HG02840 (cell line): Measurements from ENCODE around the gene GIMD1.
"Not testable (repeated sequence)": the region's sequence is repeated elsewhere in the genome, so short reads cannot be mapped to it uniquely, and the experiment has no call there.

Experiments used
- ATAC-seq: cut with Tn5 transposase; IDR thresholded peaks from one replicate; pipeline ENCODE4 v1.9.1; 2021; ENCODE audit warnings: mild to moderate bottlenecking, moderate library complexity, moderate number of reproducible peaks; ENCODE audit not compliant: unreplicated experiment, low FRiP score

The GIMD1 gene

DNA sequence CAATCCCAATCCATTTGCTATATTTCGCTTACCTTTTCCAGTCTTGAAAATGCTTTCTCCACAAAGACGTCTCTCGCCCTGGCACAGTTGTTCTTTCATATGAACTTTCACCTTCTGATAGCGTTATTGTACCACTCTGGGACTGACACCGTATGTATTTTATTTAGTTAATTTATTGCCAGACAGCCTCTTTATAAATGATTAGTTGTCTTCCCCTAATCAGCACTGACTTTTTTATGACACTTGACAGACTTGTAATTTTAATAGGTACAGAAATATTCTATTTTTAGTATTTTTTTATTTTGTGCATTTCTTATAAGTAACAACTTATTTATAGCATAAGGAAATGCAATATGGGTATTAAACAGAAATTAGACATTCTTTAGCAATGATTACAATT, at the start of gene GIMD1:
Gene GIMD1, minus strand, starts transcription at position 101 of the 400 bp plus-strand sequence. CDS start 1,343 bp downstream, outside the sequence.
- ATAC-seq: no peak

DNA sequence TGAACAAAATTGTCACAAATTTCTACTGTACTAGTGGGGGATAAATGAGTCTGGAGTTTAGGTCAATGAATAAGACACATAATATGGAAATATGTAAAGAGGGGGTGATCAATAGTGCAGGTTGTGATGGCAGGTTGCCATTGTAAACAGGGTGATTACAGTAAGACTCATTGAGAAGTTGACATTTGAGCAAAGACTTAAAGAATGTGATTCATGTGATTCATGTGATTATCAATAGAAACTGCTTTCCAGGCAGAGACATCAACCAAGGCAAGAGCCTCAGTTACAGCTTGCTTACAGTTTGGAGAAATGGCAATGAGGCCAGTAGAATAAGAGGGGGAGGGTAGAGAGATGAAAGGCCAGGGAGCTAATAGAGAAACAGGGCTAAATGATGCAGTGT, 45.8 kb upstream of the GIMD1 start:
- no peak for ATAC-seq

DNA sequence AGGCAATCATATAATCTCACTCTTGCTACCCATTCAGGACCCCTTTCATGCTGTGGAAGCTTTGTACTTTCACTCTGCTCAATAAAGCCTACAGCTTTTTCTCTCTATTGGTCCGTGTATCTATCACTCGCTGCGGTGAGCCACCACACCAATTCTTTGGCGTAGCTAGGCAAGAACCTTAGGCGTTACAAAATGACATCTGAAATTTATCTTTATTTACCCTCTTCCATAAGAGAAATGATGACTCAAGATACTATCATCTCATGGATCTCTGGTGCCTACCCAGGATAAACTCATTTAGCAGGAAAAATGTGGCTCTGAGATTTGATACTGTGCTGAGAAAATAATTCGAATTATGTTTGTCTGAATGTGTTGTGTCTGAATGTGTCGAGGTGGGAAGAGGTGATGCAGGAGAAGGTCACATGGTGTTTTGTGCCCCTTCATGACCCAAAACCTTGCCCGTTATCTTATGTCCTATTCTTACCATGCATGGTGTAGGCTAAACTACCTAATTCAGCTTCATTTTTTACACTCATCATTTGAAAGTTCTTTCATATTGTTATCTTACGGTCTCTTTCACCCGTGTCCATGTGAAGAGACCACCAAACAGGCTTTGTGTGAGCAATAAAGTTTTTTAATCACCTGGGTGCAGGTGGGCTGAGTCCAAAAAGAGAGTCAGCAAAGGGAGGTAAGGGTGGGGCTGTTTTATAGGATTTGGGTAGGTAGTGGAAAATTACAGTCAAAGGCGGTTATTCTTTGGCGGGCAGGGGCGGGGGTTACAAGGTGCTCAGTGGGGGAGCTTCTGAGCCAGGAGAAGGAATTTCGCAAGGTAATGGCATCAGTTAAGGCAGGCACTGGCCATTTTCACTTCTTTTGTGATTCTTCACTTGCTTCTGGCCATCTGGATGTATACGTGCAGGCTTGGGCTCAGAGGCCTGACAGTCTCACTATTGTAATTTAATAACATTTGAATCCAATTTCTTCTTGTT, 41.6 kb upstream of the GIMD1 start:
- ATAC-seq: no peak

DNA sequence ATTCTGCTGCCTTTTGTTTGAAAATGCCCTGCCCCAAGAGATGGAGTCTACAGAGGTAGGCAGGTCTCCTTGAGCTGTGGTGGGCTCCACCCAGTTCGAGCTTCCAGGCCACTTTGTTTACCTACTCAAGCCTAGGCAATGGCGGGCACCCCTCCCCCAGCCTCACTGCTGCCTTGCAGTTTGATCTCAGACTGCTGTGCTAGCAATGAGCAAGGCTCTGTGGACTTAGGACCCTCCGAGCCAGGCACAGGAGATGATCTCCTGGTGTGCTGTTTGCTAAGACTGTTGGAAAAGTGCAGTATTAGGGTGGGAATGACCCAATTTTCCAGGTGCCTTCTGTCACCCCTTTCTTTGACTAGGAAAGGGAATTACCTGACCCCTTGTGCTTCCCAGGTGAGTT, 39.4 kb upstream of the GIMD1 start:
- ATAC-seq: not testable (repeated sequence)

DNA sequence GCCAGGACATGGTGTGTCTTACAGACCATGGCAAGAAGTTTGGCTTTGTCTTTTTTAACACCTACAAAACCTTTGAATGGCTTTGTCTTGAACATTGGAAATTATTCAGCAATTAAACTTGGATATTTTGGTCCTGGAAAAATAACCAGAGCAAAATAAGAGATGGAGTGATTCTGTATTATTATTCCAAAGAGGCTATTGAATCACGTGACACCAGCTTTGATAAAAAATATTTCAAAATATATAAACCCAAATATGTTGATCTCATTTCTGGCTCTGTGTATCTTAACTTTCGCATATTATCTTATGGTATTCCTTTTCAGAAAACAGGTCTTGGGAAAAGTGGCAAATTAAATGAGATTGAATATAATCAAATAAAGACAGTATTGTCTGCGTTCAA, 32.6 kb upstream of the GIMD1 start:
- no peak for ATAC-seq

DNA sequence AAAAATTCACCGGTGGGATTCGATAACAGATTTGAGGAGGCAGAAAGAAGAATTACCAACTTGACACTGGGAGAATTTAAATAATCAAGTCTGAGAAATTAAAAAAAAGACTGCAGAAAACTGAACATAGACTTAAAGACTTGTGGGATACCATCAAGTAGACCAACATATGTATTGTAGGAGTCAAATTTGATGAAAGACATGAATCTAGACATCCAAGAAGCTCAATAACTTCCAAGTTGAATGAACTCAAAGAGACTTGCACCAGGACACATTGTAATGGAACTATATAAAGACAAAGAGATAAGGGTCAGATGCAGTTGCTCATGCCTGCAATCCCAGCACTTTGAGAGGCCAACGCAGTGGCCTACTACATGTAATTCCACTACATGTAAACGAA, 30.3 kb upstream of the GIMD1 start:
- not testable (repeated sequence) for ATAC-seq

DNA sequence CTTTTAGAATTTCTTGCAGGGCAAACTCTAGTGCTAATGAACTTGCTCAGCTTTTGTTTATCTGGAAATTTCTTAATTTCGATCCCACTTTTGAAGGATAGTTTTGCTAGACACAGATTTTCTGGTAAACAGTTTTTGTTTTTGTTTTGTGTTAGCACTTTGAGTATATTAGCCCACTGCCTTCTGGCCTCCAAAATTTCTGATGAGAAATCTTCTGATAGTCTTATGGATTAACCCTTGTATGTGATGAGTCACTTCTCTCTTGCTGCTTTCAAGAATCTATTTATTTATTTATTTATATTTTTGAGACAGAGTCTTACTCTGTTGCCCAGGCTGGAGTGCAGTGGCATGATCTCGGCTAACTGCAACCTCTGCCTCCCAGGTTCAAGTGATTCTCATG, 27.0 kb upstream of the GIMD1 start:
- no peak for ATAC-seq

DNA sequence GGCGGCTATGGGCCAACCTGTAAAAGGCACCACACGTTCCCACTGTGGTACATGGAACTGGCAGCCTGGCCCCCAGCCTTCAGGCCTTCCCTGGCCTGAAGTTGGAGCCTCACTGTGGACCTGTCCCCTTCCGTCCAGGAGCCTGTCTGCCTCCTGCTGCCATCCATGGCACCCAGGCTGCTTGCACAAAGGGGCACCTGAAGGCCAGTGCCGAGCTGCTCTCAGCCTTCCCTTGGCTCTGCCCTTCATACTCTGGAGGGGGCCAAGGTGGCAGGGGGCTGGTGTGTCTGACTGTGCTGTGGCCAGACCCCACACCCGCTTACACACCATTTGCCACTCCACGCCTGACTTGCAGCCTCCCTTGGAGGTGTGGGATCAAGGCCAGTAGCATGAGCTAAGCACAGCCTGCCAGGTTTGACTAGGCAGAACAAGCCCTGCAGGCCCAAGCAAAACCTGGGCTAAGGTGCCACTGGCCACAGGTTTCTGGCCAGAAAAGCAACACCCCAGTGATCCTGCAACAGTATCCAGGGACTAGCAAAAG, 17.3 kb upstream of the GIMD1 start:
- ATAC-seq: no peak

DNA sequence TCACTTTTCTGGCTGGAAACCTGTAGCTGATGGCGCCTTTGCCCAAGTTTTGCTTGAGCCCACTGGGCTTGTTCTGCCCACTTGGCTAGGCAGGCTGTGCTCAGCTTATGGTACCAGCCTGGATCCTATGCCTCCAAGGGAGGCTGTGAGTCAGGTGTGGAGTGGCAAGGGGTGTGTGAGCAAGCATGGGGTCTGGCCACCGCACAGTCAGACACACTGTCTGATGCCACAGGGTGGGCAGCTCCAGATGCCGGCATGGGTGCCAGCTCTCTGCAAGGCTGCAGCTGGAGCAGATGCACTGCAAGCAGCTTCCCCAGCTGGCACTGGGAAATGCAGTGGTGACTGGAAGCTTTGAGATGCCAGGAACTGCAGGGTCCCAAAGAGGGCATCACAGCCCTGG, 16.3 kb upstream of the GIMD1 start:
- ATAC-seq: no peak

DNA sequence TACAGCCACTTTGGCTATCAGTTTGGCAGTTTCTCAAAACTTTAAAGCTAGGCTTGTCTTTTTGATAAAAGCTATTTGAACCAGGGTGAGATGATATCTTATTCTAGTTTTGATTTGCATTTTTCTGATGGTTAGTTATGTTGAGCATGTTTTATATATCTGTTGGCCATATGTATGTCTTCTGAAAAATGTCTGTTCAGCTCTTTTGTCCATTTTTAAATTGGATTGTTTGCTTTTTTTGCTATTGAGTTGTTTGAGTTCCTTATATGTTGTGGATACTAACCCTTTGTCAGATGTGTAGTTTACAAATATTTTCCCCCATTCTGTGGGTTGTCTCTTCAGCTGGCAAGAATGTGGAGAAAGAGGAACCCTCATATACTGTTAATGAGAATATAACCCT, 11.6 kb upstream of the GIMD1 start:
- no peak for ATAC-seq

DNA sequence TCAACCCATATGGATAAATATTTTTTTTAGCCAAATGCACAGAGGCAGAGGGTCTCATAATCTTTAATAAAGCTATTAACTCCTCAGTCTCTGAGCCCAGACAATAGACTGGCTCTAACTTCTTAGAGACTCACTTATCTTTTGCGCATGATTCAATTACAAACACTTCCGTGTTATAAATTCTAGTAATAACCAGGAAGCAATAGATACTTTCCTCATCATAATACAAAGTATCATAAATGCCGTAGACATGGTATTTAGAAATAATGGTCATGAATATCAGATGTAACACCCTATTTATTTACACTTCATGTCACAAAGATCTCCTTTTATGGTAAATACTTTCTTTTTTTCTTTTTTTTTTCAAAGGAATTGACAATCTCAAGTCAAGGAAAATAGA, 4.4 kb upstream of the GIMD1 start:
- ATAC-seq: no peak

DNA sequence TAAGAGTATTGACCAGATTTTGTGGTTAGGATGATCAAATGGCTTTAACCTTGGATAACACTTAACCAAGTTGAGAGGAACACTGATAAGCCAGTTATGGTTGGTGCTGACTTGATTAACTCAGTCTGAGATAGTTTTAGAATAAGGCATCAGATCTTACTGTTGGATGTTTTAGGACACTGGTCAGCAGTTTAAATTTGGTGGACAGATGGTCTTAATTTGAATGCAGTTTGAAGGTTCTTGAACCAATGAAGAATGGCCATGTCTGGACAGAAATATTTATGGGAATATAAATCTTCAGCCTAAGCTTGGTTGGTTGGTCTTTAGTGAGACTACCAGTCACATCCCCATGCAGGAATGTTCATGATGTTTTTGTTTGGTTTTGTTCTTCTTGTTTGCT, 2.6 kb upstream of the GIMD1 start:
- ATAC-seq: no peak

DNA sequence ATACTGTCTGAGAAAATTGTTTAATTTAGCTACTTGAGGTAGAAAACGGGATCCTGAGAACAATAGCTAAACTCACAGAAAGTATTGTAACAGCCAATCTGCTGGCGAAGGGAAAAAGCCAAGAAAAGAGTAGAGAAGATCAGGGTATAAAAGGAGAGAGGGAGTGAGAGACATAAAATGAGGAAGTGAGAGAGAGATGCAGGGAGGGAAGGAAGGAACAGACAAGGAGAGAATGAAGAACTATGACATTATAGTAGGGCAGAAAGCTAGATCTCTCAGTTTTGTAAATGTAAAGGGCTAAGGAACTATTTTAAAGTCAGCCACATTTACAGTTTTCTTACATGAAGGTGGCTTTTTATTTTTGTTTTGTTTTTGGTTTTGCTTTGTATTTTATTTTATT, 1.6 kb upstream of the GIMD1 start:
- ATAC-seq: no peak

DNA sequence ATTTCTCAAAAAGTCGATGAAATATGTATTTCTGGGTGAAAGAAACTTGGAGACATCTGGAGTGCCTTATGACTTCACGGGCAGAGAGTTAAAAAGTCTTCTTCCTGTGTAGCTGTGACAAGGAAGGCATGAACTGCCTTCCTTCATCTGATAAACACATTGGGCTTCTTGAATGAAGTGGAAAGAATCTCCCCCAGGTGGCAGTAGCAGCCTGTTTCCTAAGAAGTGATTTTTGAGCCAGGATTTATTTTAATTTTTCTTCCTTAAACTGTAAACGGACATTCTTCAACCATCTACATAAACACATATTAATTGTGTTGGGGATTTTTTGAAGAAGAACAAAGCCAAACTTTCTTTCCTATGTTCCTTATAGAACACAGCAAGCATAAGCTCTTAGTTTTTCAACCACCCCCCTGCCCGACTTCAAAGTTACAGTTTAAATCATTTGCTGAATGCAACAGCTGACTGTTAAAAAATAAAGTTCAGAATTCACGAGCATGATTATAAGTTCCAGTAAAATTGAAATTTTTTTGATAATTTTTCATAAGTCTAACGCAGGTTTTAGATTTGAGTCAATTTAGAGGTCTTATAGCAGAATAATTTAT, 980 bp upstream of the GIMD1 start:
- ATAC-seq: no peak

DNA sequence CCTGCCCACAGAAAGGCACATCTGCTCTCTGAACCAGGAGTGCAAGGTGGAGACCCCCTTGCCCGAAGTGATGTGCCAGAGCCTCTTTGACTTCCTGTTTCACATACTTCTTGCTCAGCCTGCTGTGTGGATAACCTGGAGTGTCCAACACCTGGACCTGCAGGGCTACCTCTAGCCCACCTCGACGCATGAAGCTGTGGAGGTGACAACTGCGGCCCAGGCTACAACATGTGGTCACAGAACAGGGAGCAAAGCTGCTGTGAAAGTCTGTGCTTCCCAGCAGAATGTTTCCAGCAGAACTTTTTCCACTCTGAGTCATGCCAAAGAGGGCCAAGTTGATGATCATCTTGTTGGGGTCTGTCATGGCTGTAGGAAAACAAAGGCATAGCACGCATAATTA, 1.5 kb downstream of the GIMD1 start:
- ATAC-seq: no peak

DNA sequence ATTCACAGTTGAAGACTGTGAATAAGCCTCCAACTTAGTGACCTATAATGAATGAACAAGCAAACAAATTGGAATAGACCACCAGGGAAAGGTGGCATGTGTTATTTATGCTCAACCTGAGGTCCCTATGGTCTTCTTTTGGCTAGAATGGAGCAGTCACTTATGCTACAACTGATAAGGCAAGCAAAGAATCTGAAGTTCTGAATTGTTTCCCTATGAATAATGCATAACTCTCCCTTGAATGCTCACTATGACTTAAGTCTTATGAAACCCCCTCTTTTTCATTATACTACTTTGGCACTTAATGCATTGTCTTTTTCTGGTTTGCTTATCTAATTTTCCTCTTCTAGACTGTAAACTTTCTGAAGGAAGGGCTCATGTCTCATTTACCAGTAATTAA, 2.6 kb downstream of the GIMD1 start:
- no peak for ATAC-seq

DNA sequence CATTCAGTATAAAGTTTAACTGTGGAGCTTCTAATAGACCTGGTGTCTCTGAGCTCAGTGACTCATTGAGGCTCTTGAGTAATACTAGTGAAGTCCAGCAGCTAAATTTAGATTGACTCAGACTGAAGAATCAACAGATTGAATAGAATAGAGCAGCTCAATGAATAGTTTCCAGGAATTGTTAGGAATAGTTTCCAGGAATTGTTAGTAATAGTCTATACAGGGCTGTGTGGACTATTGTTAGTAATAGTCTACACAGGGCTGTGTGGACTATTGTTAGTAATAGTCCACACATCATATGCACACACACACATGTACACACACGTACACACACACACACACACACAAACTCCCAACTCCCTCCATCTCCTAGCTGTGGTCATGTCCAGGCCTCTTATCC, 3.0 kb downstream of the GIMD1 start:
- no peak for ATAC-seq

DNA sequence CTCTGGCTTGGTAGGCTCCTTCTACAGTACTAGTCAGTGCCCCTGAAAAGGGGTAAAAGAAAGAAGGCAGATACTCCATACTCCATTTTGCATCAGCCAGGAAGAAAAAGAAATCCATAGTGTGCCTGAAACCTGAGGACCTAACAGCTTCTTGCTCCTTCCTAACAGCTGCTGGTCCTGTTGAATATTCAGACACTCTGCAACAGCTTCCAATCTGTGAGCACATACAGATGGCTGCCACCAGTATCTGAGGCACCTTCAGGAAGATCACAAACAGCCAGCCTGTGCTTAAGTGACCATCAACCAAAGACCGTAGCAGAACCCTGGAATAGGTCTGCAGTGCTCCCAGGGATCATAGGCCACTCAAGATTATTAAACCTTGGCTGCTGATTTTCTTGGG, 4.3 kb downstream of the GIMD1 start:
- no peak for ATAC-seq

DNA sequence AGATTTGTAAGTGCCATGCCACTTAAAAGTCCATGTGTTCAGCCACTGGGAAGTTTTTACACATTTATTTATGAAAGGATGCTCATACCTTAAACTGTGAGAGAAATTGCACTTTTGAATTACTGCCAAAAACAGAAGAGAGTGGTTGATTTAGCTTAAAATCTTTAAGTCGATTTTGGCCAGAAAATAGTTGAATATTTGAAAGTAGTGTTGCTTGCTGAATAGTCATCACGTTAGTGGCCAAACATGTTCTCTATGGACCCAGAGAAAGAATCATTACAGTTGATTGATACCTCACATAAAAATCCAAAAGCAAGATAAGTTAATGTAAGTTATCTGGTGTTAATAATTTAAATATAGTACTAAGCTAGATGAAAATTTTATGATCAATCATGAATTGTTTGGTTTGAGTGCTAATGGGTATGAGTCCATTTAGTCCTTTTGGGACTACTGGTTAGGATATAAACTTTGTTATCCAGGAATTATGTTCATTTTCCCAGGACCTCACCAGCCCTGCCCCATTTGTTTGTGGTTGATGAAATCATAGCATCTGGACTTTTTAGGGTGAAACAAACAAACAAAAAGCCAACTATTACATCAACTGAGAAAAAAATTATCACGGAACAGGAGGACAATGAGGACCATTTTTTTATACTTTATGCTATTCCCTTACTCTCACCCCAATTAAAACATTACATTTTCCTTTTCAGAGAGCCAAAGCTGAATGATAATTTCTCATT, 6.3 kb downstream of the GIMD1 start:
- ATAC-seq: no peak

DNA sequence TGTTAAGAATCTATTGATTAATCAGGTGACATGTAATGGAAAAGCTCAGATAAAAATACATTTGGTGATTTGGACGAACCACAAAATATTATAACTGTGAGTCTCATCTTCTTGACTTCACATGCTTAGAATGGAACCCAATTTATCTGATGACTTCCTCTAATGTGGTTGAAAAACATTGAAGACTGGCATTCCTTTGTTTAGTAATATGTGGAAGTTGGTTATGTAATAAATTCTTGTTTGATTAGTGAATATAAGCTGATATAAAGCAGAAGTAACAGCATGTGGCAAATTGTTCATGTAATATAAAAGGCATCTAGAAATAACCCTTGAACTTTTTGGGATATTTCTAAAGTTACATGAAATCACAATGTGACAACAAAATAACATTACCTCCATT, 9.7 kb downstream of the GIMD1 start:
- no peak for ATAC-seq

DNA sequence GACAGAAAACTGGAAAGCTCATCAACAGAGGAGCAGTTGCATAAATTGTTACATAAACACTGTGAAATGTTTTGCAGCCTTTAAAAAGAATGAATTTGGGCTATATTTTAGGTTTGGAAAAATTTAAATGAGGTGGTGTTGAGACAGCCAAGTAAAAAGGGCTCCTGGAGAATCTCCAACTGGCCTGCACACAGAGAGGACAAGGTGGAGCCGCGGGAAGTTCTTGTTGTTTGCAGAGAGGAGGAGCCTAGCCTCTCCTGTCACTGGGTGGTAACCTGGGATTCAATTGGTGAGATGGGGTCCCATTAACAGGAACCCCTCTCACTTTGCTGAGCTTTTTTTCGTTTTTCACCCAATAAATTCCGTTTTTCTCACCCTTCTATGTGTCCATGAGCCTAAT, 13.4 kb downstream of the GIMD1 start:
- ATAC-seq: no peak
